ENCODE results near the gene ADAM8.
A peak's percentile ranks its signal among the peaks of the same experiment; 100 is the strongest.
"Not testable (repeated sequence)": the region's sequence is repeated elsewhere in the genome, so short reads cannot be mapped to it uniquely, and the experiment has no call there.

Gene ADAM8

DNA sequence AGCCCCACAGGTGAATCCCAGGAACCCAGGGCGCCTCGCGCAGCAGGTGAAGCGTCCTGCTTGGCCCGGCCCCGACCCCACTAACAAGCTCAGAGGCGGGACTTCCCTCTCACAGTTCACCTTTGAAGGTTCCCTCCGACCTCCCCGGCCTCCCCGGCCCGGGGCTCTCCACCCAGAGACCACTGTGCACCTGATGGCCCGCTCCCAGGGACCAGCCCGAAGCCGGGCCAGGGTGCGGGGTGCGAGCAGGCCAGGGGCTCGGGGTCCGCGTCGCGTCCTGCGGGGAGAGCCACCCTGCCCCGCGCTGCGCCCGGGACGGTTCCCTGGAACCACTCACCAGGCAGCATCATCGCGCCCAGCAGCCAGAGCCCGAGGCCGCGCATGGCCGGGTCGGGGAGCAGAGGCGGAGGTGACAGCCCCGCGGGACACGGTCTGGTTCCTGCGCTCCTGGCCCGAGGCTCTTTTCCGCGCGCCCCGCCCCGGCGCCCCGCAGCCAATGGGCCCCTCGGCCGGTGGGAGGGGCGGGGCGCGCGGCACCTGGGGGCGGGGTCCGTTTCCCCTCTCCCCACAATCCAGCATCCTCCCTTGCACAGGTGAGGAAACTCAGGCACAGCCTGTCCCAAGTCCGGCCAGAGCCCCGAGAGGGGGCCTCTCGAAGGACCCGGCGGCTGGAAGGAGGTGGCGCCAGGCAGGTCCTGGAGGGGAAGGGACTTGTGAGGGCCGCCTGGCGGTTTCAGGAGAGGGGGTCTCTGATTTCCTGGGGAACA lies at the start of gene ADAM8:
TSS of gene ADAM8 (minus strand) at position 434 of the 767 bp plus-strand sequence. CDS start at position 383, 51 bp downstream.
- DNase-seq = peak; percentile 63 to 69

DNA sequence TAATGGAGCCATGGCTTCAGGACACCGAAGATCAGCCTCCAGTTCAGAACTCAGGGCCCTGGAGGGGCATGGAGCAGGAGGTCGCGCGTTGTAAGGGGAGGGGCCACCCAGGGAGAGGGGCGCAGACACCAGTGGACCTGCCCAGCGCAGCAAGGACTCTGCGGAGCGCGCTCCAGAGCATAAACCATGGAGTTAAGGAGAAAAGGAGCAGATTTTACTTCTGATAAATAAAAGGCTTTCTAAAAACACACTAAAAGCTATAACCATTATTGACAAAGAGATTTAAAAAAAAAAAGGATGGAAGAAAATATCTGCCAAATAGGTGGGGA lies 49.5 kb upstream of the ADAM8 start:
- no peak for DNase-seq

DNA sequence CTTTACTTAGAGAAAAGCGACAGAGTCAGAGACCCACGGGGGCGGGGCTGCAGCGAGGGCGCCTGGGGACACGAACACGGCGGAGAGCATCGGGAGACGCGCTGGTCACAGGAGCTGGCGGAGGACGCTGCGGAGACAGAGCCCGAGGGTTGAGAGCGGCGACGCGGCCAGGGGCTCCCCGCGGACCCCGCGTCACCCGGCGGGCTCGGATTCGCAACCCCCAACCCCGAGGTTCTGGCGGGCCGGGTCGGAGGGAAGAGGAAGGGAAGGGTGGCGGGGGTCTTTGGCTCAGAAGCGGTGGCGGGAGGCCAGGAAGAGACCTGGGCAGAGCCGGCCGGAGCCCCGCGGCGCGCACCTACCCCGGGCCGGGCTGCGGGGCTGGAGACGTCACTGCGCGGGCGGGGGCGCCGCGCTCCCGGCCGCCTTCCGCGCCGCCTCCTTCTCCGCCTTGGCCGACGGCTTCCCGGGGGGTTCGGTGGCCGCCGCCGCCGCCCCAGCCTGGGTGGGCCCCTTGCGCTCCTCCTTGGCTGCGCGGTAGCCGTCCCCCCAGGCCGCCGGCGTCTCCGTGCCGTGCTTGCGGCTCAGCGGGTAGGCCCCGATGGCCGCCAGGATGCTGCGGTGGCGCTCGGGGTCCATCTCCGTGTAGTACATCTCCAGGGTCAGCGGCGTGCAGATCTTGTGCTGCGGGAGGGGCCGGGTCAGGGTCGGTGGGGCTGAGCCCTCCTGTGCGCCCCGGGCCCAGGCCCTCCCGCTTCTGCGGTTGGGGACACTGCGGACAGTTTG lies 49.0 kb upstream of the ADAM8 start:
- DNase-seq = peak in 1 of 2 donors; percentile 30

DNA sequence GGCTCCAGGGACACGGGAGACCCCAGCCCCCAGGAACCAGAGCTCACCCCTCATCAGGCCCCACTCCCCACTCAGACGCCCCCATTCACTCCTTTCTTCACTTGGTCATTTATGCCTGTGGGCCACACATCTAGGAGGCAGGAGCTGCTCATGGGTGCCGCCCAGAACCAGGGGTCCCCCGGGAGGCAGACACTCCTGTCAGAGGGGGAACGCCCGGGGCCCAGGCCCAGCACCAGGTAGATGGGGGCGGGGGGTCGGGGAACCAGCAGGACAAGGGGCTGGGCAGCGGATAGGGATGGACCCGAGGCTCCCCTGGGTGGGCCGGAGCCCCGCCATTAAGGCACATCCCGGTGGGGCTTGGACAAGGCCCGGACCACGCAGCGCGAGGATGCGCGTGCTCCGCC lies 48.2 kb upstream of the ADAM8 start:
- DNase-seq = no peak

DNA sequence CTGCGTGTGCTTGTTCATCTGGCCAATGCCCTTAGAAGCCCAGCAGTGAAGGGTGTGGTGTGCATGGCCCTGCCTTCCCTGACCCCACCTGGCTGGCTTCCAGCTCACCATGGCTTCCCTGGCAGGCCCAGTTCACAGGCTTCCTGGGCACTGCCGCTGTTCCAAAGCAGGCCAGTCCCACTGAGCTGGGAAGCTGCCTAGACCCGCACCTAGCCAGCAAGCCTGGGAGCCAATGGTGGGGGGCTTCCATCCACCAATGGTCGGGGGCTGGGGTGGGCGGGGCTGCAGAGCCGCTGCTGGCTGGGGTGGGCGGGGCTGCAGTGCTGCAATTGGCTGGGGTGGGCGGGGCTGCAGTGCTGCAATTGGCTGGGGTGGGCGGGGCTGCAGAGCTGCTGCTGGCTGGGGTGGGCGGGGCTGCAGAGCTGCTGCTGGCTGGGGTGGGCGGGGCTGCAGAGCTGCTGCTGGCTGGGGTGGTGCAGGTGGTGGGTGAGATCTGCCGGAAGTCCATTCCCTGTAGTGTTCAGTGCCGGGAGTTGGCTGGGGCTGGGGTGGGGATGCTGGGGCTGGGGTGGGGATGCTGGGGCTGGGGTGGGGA lies 47.6 kb upstream of the ADAM8 start:
- peak; percentile 54 to 72 for DNase-seq

DNA sequence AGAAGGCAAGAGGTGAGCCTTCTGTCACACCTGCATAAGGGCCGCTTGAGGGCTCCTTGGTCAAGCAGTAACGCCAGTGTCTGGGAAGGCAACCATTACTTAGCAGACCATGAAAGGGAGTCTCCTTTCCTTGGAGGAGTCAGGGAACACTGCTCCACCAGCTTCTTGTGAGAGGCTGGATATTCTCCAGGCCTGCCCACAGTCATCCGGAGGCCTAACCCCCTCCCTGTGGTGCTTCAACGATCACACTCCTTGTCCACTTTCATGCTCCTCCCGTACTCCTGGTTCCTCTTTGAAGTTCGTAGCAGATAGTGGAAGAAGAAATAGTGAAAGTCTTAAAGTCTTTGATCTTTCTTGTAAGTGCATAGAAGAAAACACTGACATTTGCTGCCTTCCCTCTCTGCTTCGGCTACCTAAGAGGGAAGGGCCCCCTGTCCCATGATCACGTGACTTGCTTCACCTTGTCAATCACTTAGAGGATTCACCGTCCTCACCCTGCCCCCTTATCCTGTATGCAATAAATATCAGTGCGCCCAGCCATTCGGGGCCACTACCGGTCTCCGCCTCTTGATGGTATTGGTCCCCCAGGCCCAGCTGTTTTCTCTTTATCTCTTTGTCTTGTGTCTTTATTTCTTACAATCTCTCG lies 45.5 kb upstream of the ADAM8 start:
- DNase-seq = not testable (repeated sequence)

DNA sequence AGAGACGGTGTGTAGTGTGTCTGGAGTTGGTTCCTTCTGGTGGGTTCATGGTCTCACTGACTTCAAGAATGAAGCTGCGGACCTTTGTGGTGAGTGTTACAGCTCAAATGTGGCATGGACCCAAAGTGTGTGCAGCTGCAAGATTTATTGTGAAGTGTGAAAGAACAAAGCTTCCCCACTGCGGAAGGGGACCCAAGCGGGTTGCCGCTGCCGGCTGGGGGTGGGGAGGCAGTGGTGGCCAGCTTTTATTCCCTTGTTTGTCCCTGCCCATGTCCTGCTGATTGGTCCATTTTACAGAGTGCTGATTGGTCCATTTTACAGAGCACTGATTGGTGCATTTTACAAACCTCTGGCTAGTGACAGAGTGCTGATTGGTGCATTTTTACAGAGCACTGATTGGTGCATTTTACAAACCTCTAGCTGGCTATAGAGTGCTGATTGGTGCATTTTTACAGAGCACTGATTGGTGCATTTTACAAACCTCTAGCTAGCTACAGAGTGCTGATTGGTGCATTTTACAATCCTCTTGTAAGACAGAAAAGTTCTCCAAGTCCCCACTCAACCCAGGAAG lies 44.3 kb upstream of the ADAM8 start:
- DNase-seq = not testable (repeated sequence)

DNA sequence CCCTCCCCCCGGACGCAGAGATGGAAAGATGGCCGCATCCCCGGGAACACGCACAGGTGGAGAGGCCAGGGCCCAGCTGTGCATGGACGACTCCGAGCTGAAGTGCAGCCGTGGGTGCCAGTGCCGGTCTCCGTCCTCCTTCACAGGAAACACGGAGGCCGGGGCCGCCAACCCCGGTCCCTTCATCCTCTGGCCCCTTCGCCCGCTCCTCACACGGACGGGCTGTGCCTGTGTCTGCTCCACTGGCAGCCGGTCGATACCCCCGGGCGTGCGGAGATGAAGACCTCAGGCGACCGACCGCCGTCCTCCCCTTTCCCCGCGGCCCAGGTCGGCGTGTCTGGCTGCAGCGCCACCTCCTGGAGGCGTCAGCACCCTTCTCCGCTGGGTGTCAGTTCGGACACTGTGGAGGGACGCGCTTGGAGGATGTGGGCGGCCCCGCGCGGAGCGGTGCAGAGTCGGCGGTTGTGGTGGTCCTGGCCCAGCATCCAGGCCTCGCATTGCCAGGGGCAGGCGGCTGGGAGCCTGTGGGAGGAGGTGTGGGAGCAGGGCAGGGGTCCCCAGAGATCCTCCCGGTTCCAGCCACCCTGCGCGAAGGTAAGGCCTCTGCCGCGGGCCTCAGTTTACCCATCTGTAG lies 41.9 kb upstream of the ADAM8 start:
- DNase-seq = peak; percentile 50 to 62

DNA sequence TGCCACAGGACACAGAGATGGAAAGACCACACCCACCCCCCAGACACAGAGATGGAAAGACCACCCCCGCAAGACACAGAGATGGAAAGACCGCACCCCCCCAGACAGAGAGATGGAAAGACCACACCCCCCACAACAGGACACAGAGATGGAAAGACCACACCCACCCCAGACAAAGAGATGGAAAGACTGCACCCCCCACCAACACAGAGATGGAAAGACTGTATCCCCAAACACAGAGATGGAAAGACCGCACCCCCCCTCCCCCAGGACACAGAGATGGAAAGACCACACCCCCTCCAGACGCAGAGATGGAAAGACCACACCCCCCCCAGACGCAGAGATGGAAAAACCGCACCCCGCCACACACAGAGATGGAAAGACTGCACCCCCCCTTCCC lies 40.1 kb upstream of the ADAM8 start:
- no peak for DNase-seq

DNA sequence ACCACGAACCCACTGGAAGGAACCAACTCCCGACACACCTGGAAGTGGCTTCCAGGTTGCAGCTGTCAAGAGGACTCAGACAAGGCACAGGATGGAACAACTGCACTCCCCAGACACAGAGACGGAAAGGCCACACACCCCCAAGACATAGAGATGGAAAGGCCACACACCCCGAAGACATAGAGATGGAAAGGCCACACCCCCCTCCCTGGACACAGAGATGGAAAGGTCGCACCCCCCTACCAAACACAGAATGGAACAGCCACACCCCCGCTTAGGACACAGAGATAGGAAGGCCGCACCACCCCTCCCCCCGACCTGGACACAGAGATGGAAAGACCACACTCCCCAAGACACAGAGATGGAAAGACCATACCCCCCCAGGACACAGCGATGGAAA lies 39.6 kb upstream of the ADAM8 start:
- no peak for DNase-seq

DNA sequence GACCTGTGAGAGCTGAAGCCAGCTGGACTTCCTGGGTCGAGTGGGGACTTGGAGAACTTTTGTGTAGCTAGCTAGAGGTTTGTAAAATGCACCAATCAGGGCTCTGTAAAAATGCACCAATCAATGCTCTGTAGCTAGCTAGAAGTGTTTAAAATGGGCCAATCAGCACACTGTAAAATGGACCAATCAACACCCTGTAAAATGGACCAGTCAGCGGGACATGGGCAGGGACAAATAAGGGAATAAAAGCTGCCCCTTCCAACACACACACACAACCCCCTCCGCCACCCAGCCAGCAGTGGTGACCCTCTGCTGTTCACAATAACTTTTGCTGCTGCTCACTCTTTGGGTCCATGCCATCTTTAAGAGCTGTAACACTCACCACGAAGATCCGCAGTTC lies 39.2 kb upstream of the ADAM8 start:
- DNase-seq = no peak

DNA sequence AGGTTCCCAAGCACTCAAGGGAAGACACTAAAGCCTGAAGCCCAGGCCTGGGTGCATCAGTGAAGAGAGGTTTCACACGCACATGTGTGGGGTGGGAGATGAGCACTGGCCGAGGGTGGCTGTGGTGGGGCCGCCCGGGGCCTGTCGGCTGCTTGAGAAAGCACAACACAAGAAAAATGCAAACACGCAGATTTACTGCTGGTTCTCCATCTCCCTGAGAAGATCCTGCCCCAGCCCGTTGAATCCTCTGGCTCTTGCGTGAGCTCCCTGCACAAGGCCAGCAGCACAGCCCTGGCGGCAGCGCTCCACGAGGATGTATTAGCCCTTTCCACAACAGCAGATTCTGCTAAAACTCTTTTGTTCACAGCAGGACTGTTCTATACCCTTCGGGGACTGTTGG lies 38.2 kb upstream of the ADAM8 start:
- no peak for DNase-seq

DNA sequence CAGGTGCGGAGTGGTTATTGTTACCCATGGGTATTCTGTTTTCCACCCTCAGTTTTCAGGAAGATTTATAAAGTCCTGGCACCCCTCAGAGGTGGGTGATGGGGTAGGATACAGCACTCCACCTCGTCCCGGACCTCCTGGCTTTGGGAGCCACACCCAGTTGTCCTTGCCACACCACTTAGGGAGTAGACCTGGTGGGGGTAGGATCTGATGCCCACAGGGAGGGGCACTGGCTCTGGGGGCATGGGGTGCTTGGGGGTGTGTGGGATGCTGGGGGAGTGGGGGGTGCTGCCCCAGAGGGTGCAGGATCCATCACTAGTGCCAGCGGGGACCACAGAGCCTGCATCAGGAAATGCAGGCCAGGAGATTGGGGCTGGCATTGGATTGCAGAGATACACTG lies 36.5 kb upstream of the ADAM8 start:
- no peak for DNase-seq

DNA sequence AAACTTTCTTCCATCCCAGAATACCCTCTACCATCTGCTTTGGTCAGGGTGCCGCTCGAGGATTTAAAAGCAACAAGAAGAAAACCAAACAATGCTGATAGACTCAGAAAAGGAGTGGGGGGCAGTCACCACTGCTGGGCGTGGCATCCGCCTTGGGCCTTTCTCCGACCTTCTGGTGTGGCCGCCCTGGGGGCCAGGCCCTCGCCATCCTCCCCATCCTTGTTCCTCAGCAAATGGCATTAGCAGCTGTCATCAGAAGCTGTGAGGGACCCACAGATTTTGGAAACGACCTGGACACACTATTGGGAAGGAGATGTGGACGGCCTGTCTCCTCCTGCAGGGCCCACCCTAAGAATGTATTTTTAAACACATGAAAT lies 36.1 kb upstream of the ADAM8 start:
- no peak for DNase-seq

DNA sequence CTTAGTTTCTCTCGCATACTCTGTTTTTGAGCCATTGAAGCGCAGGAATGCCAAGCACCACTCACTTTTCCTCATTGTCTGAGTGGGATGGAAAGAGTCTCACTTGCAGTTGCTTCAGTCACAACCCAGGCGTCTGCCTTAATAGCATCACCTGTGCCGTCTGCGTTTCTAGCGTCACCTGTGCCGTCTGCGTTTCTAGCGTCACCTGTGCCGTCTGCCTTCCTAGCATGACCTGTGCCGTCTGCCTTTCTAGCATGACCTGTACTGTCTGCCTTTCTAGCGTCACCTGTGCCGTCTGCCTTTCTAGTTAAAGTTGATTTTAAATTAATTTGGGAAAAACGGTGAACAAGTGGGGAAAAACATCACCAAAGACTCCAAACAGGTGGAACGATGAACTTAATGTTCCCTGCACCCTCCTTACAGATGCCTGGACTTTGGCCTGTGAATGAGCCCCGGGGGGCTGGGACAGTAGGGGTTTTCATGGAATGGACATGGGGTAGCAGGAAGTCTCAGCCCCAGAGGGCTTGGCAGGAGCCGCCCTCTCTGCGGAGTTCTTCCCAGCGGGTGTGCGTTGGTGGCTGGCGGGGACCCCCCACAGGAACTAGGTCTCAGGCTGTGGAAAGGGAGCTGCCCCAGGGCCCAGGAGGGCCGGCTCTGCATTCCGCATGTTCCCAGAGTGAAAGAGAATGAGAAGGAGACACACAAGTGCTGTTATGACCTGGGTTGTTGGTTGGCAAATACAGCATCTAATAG lies 35.5 kb upstream of the ADAM8 start:
- DNase-seq = no peak

DNA sequence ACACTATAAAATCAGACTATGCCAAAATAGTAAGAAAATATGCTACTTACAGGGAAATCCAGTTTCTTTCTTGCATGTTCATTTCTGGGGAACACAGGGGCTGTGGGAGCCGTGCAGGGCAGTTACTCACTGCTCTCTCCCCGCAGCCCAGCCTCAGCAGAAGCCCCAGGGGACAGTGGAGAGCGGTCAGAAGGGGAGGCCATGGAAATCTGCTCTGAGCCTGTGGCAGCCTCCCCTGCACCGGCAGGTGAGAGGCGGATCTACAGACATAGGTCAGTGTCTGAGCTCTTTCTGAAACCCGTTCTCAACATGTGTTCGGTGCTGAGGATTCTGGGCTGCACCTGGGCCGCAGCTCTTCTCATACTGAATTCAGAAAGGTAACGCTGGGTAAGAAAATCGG lies 34.9 kb upstream of the ADAM8 start:
- DNase-seq = no peak

DNA sequence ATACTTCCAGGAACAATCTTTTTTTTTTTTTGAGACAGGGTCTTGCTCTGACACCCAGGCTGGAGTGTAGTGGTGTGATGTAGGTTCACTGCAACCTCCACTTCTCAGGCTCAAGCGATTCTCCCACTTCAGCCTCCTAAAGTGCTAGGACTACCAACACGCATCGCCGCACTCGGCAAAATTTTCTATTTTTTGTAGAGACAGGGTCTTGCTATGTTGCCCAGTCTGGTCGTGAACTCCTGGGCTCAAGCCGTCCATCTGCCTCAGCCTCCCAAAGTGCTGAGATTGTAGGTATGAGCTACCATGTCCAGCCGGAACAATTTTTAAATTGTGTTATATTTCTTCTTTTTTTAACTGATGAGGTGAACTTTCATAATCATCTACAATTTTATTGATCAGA lies 34.1 kb upstream of the ADAM8 start:
- DNase-seq = no peak

DNA sequence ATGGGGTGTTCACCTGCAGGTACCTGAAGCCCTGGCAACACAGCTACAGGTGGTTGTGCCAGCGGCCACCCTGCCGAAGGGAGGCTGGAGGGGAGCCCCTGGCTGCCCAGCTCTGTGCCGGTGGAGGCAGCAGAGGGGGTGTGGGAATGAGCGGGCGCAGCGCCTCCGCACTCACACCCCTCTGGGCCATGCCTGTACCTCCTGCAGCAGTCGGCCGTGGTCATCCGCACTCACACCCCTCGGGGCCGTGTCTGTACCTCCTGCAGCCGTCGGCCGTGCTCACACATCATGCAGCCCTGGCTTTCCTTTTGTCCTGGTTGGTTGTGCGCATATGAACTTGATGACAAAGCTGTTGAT lies 33.7 kb upstream of the ADAM8 start:
- DNase-seq = no peak

DNA sequence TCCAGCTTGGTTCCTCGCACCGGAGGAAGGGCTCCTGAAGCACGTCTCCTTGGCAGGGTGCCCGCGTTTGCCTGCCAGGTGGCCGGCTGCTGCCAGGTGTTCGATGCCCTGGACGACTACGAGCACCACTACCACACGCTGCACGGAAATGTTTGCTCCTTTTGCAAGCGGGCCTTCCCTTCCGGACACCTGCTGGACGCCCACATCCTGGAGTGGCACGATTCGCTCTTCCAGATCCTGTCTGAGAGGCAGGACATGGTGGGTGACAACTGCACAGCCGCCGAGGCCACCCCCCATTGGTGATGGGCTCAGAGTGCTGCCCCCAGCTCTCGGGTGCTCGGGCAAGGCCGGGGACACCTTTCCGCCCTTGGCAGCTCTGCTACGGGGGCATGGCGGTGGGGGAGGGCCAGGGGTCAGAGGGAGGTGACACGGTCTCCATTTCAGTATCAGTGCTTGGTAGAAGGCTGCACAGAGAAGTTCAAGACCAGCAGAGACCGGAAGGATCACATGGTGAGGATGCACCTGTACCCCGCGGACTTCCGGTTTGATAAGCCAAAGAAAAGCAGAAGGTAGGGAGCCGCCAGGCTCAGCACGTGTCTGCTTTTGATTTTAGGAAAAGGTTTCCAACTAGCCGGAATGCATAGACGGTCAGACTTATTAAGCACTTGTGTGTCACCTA lies 33.2 kb upstream of the ADAM8 start:
- no peak for DNase-seq

DNA sequence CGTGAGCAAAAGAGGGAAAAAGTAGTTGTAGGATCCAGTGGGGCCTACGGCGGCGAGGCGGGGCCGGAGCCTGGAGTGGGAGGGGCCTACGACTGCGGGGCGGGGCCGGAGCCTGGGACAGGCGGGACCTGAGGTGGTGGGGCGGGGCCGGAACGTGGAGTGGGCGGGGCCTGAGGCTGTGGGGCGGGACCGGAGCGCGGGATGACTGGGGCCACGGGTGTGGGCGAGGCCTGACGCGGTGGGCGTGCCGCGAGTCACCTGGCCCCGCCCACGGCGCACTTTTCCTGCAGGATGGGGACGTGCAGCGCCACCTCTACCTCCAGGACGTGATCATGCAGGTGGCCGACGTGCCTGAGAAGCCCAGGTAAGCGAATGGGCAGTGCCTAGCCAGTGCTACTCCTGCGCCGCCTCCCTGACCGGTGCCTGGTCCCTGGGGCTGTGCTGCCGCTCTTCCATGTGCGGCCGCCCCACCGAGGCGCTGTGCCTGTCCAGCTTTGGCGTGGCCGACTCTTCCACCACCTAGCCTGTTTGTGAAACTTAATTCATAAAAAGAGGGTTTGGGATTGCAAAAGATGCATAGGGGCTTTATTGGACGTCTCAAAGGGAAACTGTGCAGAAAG lies 32.5 kb upstream of the ADAM8 start:
- DNase-seq = peak; percentile 93 to 94

All from activated CD4-positive, alpha-beta T cell treated with anti-CD3 and anti-CD28 coated beads for 4 hours (primary cell).